ENCODE data around the gene PSD2. TPM values are rescaled to one million over a fixed set of nuclear protein-coding genes. Genes with fewer than 3 reads are reported as not detected.

The PSD2 gene
- total RNA-seq, 1 experiment from 2014 or later: 0.79 TPM

GRCh38 chr5:139889410-139889809 lies 93.8 kb downstream of the PSD2 start (continued):
- TF ChIP-seq CEBPB (IDR thresholded peaks at IDR 0.05; ENCODE audit: low read depth): no peak

GRCh38 chr5:139893873-139894272 lies 98.3 kb downstream of the PSD2 start:
- intact Hi-C loops (cut with micrococcal nuclease): no loop called here
- ATAC-seq: no peak
- no TSS peak for BruUV-seq (replicated peaks)
- Histone ChIP-seq H4K20me1 (ENCODE audit: insufficient read depth) (no peaks in the 10 kb centered on the region), H3K27ac (ENCODE audit: low read depth, low read length) (no peak overlapping the region), H2AFZ (ENCODE audit: low read depth, low read length, poor library complexity, severe bottlenecking) (no peak overlapping the region), H3K4me3 (replicated peaks in 1 of 2; ENCODE audit: low read depth in 1 of 2, low read length in 2 of 2) (no peak overlapping the region), H3K4me1 (ENCODE audit: control insufficient read depth in 1 of 2, insufficient read depth in 2 of 2, low read length in 2 of 2) (no peaks in the 10 kb centered on the region), H3K9ac (ENCODE audit: low read length) (no peak overlapping the region), H3K4me2 (ENCODE audit: low read length) (no peak overlapping the region), H3K9me2 (ENCODE audit: insufficient read depth) (no peaks in the 10 kb centered on the region), H3K9me3 (ENCODE audit: control insufficient read depth in 1 of 2, insufficient read depth in 1 of 2, low read depth in 1 of 2, low read length in 2 of 2) (no peaks in the 10 kb centered on the region), H3K79me2 (ENCODE audit: insufficient read depth, low read length) (no peaks in the 10 kb centered on the region), H3K36me3 (ENCODE audit: control insufficient read depth in 1 of 2, insufficient read depth in 2 of 2, low read length in 2 of 2) (no peaks in the 10 kb centered on the region), H3K27me3 (ENCODE audit: insufficient read depth, low read length) (peaks cover 11% of the 10 kb centered on the region; the same call in 1 of the 2 replicates)
- ChIA-PET POLR2A (no interaction called here), RAD21 (ENCODE audit: low non-redundant PET in 1 of 2, low total read pairs in 2 of 2, uncharacterized antibody in 2 of 2, unreplicated experiment in 2 of 2) (no interaction called here), CTCF (interaction anchor here (1.1 kb wide), 1 partner anchor 75 kb away, joined by 4 read pairs; no protein-coding TSS in a partner anchor)
- no peak for TF ChIP-seq MAX (IDR thresholded peaks at IDR 0.05)
- TF ChIP-seq ZNF274 (IDR thresholded peaks at IDR 0.05; ENCODE audit: low read depth, low read length): no peak
- TF ChIP-seq EZH2phosphoT487 (IDR thresholded peaks at IDR 0.05; ENCODE audit: borderline replicate concordance): no peak
- TF ChIP-seq ZBTB33 (IDR thresholded peaks at IDR 0.05; ENCODE audit: extremely low read depth, insufficient replicate concordance, low read length): no peak
- no peak for TF ChIP-seq EZH2 (IDR thresholded peaks at IDR 0.05)
- TF ChIP-seq EGR1 (IDR thresholded peaks at IDR 0.05; ENCODE audit: low read depth): no peak
- TF ChIP-seq FOSL1 (IDR thresholded peaks at IDR 0.05; ENCODE audit: low read depth): no peak
- TF ChIP-seq SP1 (IDR thresholded peaks at IDR 0.05; ENCODE audit: low read depth): no peak
- TF ChIP-seq POLR2AphosphoS5 (IDR thresholded peaks at IDR 0.05; ENCODE audit: low read depth, low read length): no peak
- TF ChIP-seq JUND (IDR thresholded peaks at IDR 0.05): no peak
- TF ChIP-seq ELF1 (IDR thresholded peaks at IDR 0.05; ENCODE audit: borderline replicate concordance, low read depth): no peak
- TF ChIP-seq SIN3A (IDR thresholded peaks at IDR 0.05; ENCODE audit: low read depth): no peak
- no peak for TF ChIP-seq SRF (IDR thresholded peaks at IDR 0.05; ENCODE audit: low read depth)
- no peak for TF ChIP-seq POLR2A (IDR thresholded peaks at IDR 0.05; ENCODE audit: borderline replicate concordance, extremely low read depth, insufficient read depth, insufficient read length)
- no peak for TF ChIP-seq REST (IDR thresholded peaks at IDR 0.05; ENCODE audit: low read depth)
- TF ChIP-seq ATF3 (IDR thresholded peaks at IDR 0.05): no peak
- no peak for TF ChIP-seq CTCF (IDR thresholded peaks at IDR 0.05 in 2 of 3, conservative IDR thresholded peaks at IDR 0.05 in 1 of 3; ENCODE audit: borderline replicate concordance in 1 of 3, insufficient read depth in 1 of 3, low read depth in 2 of 3, low read length in 2 of 3)
- no peak for TF ChIP-seq RAD21 (IDR thresholded peaks at IDR 0.05; ENCODE audit: low read depth)
- TF ChIP-seq YY1 (IDR thresholded peaks at IDR 0.05; ENCODE audit: extremely low read depth, insufficient replicate concordance, low read depth, low read length): no peak
- no peak for DNase-seq (ENCODE audit: low read depth, low spot score)
